Measurements from ENCODE around the gene RANBP6.
A peak's percentile ranks its signal among the peaks of the same experiment; 100 is the strongest.
"Not testable (repeated sequence)": the region's sequence is repeated elsewhere in the genome, so short reads cannot be mapped to it uniquely, and the experiment has no call there.

Gene RANBP6

GRCh38 chr9:6015278-6016157 lies at the start of gene RANBP6:
TSS of gene RANBP6 (minus strand) at chr9:6015624. CDS start at chr9:6015607, 17 bp downstream.
- DNase-seq (ENCODE audit: low spot score): peak; percentile 47

- DNase-seq (ENCODE audit: low spot score): not testable (repeated sequence)
Observed at GRCh38 chr9:6063146-6063545, 47.7 kb upstream of the RANBP6 start.

- no peak for DNase-seq (ENCODE audit: low spot score)
Observed at GRCh38 chr9:6055666-6056065, 40.2 kb upstream of the RANBP6 start.

- DNase-seq (ENCODE audit: low spot score): peak; percentile 11
Observed at GRCh38 chr9:6055216-6055615, 39.8 kb upstream of the RANBP6 start.

- DNase-seq (ENCODE audit: low spot score): no peak
Observed at GRCh38 chr9:6054280-6055099, 39.1 kb upstream of the RANBP6 start.

- no peak for DNase-seq (ENCODE audit: low spot score)
Observed at GRCh38 chr9:6052293-6052919, 37.0 kb upstream of the RANBP6 start.

- no peak for DNase-seq (ENCODE audit: low spot score)
Observed at GRCh38 chr9:6051511-6051950, 36.1 kb upstream of the RANBP6 start.

- no peak for DNase-seq (ENCODE audit: low spot score)
Observed at GRCh38 chr9:6049798-6050197, 34.4 kb upstream of the RANBP6 start.

- DNase-seq (ENCODE audit: low spot score): no peak
Observed at GRCh38 chr9:6048039-6048438, 32.6 kb upstream of the RANBP6 start.

- DNase-seq (ENCODE audit: low spot score): no peak
Observed at GRCh38 chr9:6047020-6047419, 31.6 kb upstream of the RANBP6 start.

GRCh38 chr9:6045364-6045763 lies 29.9 kb upstream of the RANBP6 start:
- no peak for DNase-seq (ENCODE audit: low spot score)

GRCh38 chr9:6040077-6040476 lies 24.7 kb upstream of the RANBP6 start:
- no peak for DNase-seq (ENCODE audit: low spot score)

GRCh38 chr9:6036391-6036790 lies 21.0 kb upstream of the RANBP6 start:
- no peak for DNase-seq (ENCODE audit: low spot score)

- no peak for DNase-seq (ENCODE audit: low spot score)
Observed at GRCh38 chr9:6034954-6035353, 19.5 kb upstream of the RANBP6 start.

GRCh38 chr9:6029604-6030274 lies 14.3 kb upstream of the RANBP6 start:
- no peak for DNase-seq (ENCODE audit: low spot score)

- DNase-seq (ENCODE audit: low spot score): no peak
Observed at GRCh38 chr9:6024035-6024554, 8.7 kb upstream of the RANBP6 start.

GRCh38 chr9:6016975-6017374 lies 1.6 kb upstream of the RANBP6 start:
- not testable (repeated sequence) for DNase-seq (ENCODE audit: low spot score)

GRCh38 chr9:6014670-6015270 lies 654 bp downstream of the RANBP6 start:
- DNase-seq (ENCODE audit: low spot score): no peak

GRCh38 chr9:6008169-6008979 lies 7.0 kb downstream of the RANBP6 start:
- peak; percentile 53 for DNase-seq (ENCODE audit: low spot score)

GRCh38 chr9:6007770-6008168 lies 7.7 kb downstream of the RANBP6 start:
- peak; percentile 23 for DNase-seq (ENCODE audit: low spot score)

All from HuH-7.5 (cell line).